Testis (tissue), 2 donors: Measurements from ENCODE around the gene GALNT9.

ENCODE experiments used
- POLR2A ChIP-seq: fragments of 450-650 bp; IDR thresholded peaks from one replicate; pipeline ENCODE4 v1.6.1; 2017; ENCODE audit warnings: antibody characterized with exemption, mild to moderate bottlenecking, moderate library complexity
- TF ChIP-seq, protein P1 (sequence below), 3 experiments: fragments of 450-650 bp in 2 of 3; fragments of 200-600 bp in 1 of 3; sonication (generic) in 1 of 3; IDR thresholded peaks; one replicate each; pipeline ENCODE4 v1.5.1; 2016 to 2019; ENCODE audit warnings: antibody characterized with exemption in 3 of 3, mild to moderate bottlenecking in 2 of 3, moderate library complexity in 1 of 3

DNA sequence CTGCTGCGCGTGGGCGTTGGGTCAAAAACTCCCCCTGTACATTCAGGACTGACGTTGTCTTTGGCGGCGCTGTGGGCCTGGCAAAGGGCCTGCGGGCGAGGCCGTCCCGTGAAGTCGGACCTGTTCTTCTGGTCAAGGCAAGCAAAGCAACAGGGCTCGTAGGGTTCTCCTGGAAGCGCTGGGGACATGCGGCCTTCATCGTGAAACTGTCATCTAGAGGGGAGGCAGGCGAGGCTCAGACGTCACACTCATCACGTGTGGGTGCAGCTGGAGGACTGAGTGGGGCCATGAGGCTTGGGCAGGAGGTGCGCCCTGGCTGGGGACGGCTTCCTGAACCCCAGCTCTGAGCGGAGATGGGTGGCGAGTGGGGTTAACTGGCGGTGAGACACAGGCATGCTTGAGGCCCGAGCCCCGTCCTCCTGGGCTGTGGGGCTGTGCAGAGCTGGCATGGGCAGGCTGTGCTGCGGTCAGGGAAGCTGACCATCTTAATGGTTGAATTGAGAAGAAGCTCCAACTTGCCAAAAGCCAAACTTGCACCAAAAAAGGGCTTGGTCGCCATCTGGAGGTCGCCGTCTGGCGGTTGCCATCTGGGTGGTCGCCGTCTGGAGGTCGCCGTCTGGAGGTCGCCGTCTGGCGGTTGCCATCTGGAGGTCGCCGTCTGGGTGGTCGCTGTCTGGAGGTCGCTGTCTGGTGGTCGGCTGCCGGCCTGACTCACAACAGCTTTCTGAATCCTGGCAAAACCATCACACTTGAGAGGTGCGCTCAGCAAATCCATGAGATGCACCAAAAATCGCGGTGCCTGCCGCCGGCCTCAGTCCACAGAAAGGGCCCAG, 119.0 kb downstream of the GALNT9 start:
- TF ChIP-seq, protein P1, sequence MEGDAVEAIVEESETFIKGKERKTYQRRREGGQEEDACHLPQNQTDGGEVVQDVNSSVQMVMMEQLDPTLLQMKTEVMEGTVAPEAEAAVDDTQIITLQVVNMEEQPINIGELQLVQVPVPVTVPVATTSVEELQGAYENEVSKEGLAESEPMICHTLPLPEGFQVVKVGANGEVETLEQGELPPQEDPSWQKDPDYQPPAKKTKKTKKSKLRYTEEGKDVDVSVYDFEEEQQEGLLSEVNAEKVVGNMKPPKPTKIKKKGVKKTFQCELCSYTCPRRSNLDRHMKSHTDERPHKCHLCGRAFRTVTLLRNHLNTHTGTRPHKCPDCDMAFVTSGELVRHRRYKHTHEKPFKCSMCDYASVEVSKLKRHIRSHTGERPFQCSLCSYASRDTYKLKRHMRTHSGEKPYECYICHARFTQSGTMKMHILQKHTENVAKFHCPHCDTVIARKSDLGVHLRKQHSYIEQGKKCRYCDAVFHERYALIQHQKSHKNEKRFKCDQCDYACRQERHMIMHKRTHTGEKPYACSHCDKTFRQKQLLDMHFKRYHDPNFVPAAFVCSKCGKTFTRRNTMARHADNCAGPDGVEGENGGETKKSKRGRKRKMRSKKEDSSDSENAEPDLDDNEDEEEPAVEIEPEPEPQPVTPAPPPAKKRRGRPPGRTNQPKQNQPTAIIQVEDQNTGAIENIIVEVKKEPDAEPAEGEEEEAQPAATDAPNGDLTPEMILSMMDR (IDR thresholded peaks at IDR 0.05) = no peak
- no peak for TF ChIP-seq POLR2A
